Vagina (tissue), 2 donors: ENCODE measurements around the gene DEDD.

ENCODE experiments used
- CTCF ChIP-seq, 3 experiments: fragments of 450-650 bp in 2 of 3; fragments of 200-600 bp in 1 of 3; sonication (generic) in 1 of 3; IDR thresholded peaks; one replicate each; pipeline ENCODE4 v1.5.1; 2017 to 2019; ENCODE audit warnings: antibody characterized with exemption in 3 of 3, mild to moderate bottlenecking in 2 of 3, moderate library complexity in 2 of 3
- POLR2A ChIP-seq, 2 donors: fragments of 450-650 bp; IDR thresholded peaks; one replicate each; pipeline ENCODE4 v1.6.1; 2017; ENCODE audit warnings: antibody characterized with exemption in 2 of 2, mild to moderate bottlenecking in 2 of 2, moderate library complexity in 2 of 2
- POLR2AphosphoS5 ChIP-seq, 2 donors: sonication (generic); formaldehyde crosslinking; IDR thresholded peaks; one replicate each; pipeline ENCODE4 v1.9.0; 2017; ENCODE audit warnings: antibody characterized with exemption in 2 of 2, mild to moderate bottlenecking in 2 of 2, low read depth in 1 of 2; ENCODE audit not compliant: insufficient read depth in 1 of 2

GRCh38 chr1:161161652-161162051 lies 29.2 kb upstream of the DEDD start:
- no peak for TF ChIP-seq CTCF (IDR thresholded peaks at IDR 0.05)
- no peak for TF ChIP-seq POLR2AphosphoS5 (IDR thresholded peaks at IDR 0.05; ENCODE audit: insufficient read depth in 1 of 2, low read depth in 1 of 2)
- TF ChIP-seq POLR2A (IDR thresholded peaks at IDR 0.05): no peak
